CD4-positive, alpha-beta memory T cell (primary cell): ENCODE results near the gene NOX3. TPM values are rescaled to one million over a fixed set of nuclear protein-coding genes. Genes with fewer than 3 reads are reported as not detected.
A peak's percentile ranks its signal among the peaks of the same experiment; 100 is the strongest.

ENCODE experiments used
- CTCF ChIA-PET: fragments of 350-600 bp; sonication (Branson Sonifier 250); formaldehyde crosslinking; loops from one replicate; lab custom pipeline; 2021; ENCODE audit warnings: inconsistent platforms; ENCODE audit not compliant: partially characterized antibody; lab: Charles Lee
- POLR2A ChIA-PET: fragments of 350-600 bp; sonication (Branson Sonifier 250); formaldehyde crosslinking; loops from one replicate; lab custom pipeline; 2021; ENCODE audit not compliant: partially characterized antibody; lab: Charles Lee
- DNase-seq, 5 donors: peaks; one replicate each; pipeline versions ENCODE4 v3.0.0 to v3.0.0-alpha.2; 2020 to 2022; ENCODE audit warnings: mixed read lengths in 1 of 5
- H3K27ac ChIP-seq: one replicate; pipeline ENCODE4 v1.7.0; 2013; ENCODE audit warnings: low read depth, low read length
- H3K27me3 ChIP-seq: 2 replicates; pipeline ENCODE4 v1.7.0; 2013; ENCODE audit warnings: mild to moderate bottlenecking, low read length, moderate library complexity; ENCODE audit not compliant: insufficient read depth
- H3K36me3 ChIP-seq: 2 replicates; pipeline ENCODE4 v1.7.0; 2013; ENCODE audit warnings: mild to moderate bottlenecking, low read length, moderate library complexity; ENCODE audit not compliant: insufficient read depth
- H3K4me1 ChIP-seq: 2 replicates; pipeline ENCODE4 v1.7.0; 2013; ENCODE audit warnings: mild to moderate bottlenecking, low read length, moderate library complexity; ENCODE audit not compliant: insufficient read depth
- H3K4me3 ChIP-seq, 2 donors: one replicate each; pipeline ENCODE4 v1.7.0; 2013; ENCODE audit warnings: low read length in 2 of 2, mild to moderate bottlenecking in 1 of 2
- H3K9me3 ChIP-seq, 2 donors: one replicate each; pipeline ENCODE4 v1.7.0; 2013; ENCODE audit warnings: low read length in 2 of 2, control low read depth in 1 of 2; ENCODE audit not compliant: control insufficient read depth in 1 of 2
- H3K27ac Mint-ChIP-seq, 7 donors: one replicate each; pipeline ENCODE4 v1.8.0; 2020 to 2021; ENCODE audit warnings: mixed read lengths in 7 of 7, mild to moderate bottlenecking in 6 of 7, inconsistent platforms in 3 of 7, moderate library complexity in 3 of 7
- H3K27me3 Mint-ChIP-seq, 2 donors: one replicate each; pipeline ENCODE4 v1.8.0; 2020 to 2021; ENCODE audit warnings: mixed read lengths in 2 of 2
- H3K36me3 Mint-ChIP-seq, 2 donors: one replicate each; pipeline ENCODE4 v1.8.0; 2020 to 2021; ENCODE audit warnings: mixed read lengths in 2 of 2, inconsistent platforms in 1 of 2, mild to moderate bottlenecking in 1 of 2
- H3K4me1 Mint-ChIP-seq, 4 donors: one replicate each; pipeline ENCODE4 v1.8.0; 2020 to 2021; ENCODE audit warnings: mixed read lengths in 4 of 4, mild to moderate bottlenecking in 1 of 4
- H3K4me3 Mint-ChIP-seq, 8 donors: one replicate each; pipeline ENCODE4 v1.8.0; 2020 to 2021; ENCODE audit warnings: mixed read lengths in 8 of 8, mild to moderate bottlenecking in 7 of 8, moderate library complexity in 6 of 8, inconsistent platforms in 3 of 8
- H3K9me3 Mint-ChIP-seq, 8 donors: one replicate each; pipeline ENCODE4 v1.8.0; 2020 to 2021; ENCODE audit warnings: mixed read lengths in 8 of 8, mild to moderate bottlenecking in 5 of 8, inconsistent platforms in 3 of 8, moderate library complexity in 1 of 8
- intact Hi-C: fragments of 100-400 bp; cut with micrococcal nuclease; formaldehyde crosslinking; loops from one replicate; pipeline ENCODE4 v1.15.1; 2023
- polyA plus RNA-seq, 2 donors: library from polyadenylated mRNA; unstranded; fragments of 300-500 nt; fragmentation: Illumina TruSeq; gene quantifications; one replicate each; pipeline ENCODE4 v1.2.3, GENCODE V29; 2021
- total RNA-seq, 2 experiments: library from RNA; stranded (reverse); gene quantifications; one replicate each; pipeline ENCODE4 v1.2.3, GENCODE V29; 2021

Gene NOX3
- total and polyA plus RNA-seq, 4 experiments from 2014 or later, result not detected

GRCh38 chr6:155418017-155418761, 37.5 kb downstream of the NOX3 start:
- Mint-ChIP-seq H3K9me3 (no peaks in the 10 kb centered on the region), H3K4me1 (peaks cover 32 to 46% (median 39%) of the 10 kb centered on the region in 4 donors), H3K4me3 (peak overlapping the region; percentile 82 to 94 (median 88)), H3K36me3 (no peaks in the 10 kb centered on the region), H3K27me3 (no peaks in the 10 kb centered on the region), H3K27ac (peak overlapping the region; percentile 93 to 99 (median 98))
- Histone ChIP-seq H3K9me3 (no peaks in the 10 kb centered on the region), H3K36me3 (no peaks in the 10 kb centered on the region), H3K4me3 (peak overlapping the region in 1 of 2 donors; percentile 49), H3K27me3 (no peaks in the 10 kb centered on the region), H3K4me1 (peaks cover 34% of the 10 kb centered on the region), H3K27ac (peak overlapping the region; percentile 69)
- DNase-seq, result peak; percentile 56 to 86 (median 72)
- ChIA-PET CTCF (interaction anchor here (1.2 to 1.5 kb wide), 4 partner anchors 8 to 105 kb away, joined by 3 to 4 read pairs (median 4); no protein-coding TSS in a partner anchor), POLR2A (interaction anchor here (1.0 to 2.8 kb wide), 2 partner anchors 104 to 977 kb away, joined by 5 to 18 read pairs; partner anchors contain the start of gene TFB1M)
- intact Hi-C loops, result loop anchor here (1.0 to 10.0 kb wide), 2 partner anchors 104 to 243 kb away; partner anchors contain the start of gene TFB1M

- H3K9me3 Mint-ChIP-seq, result no peaks in the 10 kb centered on the region
- Histone ChIP-seq H3K27me3 (no peaks in the 10 kb centered on the region), H3K4me3 (no peak overlapping the region), H3K36me3 (no peaks in the 10 kb centered on the region), H3K4me1 (peaks cover 34% of the 10 kb centered on the region), H3K9me3 (no peaks in the 10 kb centered on the region), H3K27ac (peak overlapping the region; percentile 69)
- peak overlapping the region; percentile 37 to 94 (median 88) for H3K4me3 Mint-ChIP-seq
- no peak for DNase-seq
- ChIA-PET POLR2A (interaction anchor here (2.8 kb wide), 1 partner anchor 103 kb away, joined by 18 read pairs; the partner anchor contains the start of gene TFB1M), CTCF (interaction anchor here (1.3 kb wide), 1 partner anchor 104 kb away, joined by 3 read pairs; no protein-coding TSS in a partner anchor)
- H3K27ac Mint-ChIP-seq, result peak overlapping the region; percentile 93 to 99 (median 98)
- no peaks in the 10 kb centered on the region for H3K27me3 Mint-ChIP-seq
- peaks cover 32 to 46% (median 39%) of the 10 kb centered on the region in 4 donors for H3K4me1 Mint-ChIP-seq
- intact Hi-C loops, result loop anchor here (10.0 kb wide), 1 partner anchor 243 kb away; no protein-coding TSS in a partner anchor
- no peaks in the 10 kb centered on the region for H3K36me3 Mint-ChIP-seq
Observed at GRCh38 chr6:155417454-155417853, 38.2 kb downstream of the NOX3 start.

- no peak overlapping the region for H3K27ac ChIP-seq
- Mint-ChIP-seq H3K27ac (peak overlapping the region in 6 of 7 donors; percentile 4 to 81 (median 62)), H3K4me1 (peaks cover 32 to 42% (median 38%) of the 10 kb centered on the region in 4 donors), H3K4me3 (peak overlapping the region in 1 of 8 donors; percentile 61), H3K36me3 (no peaks in the 10 kb centered on the region), H3K27me3 (no peaks in the 10 kb centered on the region), H3K9me3 (no peaks in the 10 kb centered on the region)
- DNase-seq, result no peak
- H3K4me3 ChIP-seq, result no peak overlapping the region
- H3K27me3 ChIP-seq, result no peaks in the 10 kb centered on the region
- H3K9me3 ChIP-seq, result no peaks in the 10 kb centered on the region
- ChIA-PET CTCF (no interaction called here), POLR2A (interaction anchor here (1.1 kb wide), 1 partner anchor 101 kb away, joined by 3 read pairs; no protein-coding TSS in a partner anchor)
- H3K4me1 ChIP-seq, result peaks cover 34% of the 10 kb centered on the region
- intact Hi-C loops, result loop anchor here (10.0 kb wide), 1 partner anchor 241 kb away; no protein-coding TSS in a partner anchor
- H3K36me3 ChIP-seq, result no peaks in the 10 kb centered on the region
Observed at GRCh38 chr6:155415953-155416352, 39.7 kb downstream of the NOX3 start.

- no peak overlapping the region for H3K4me3 Mint-ChIP-seq
- H3K36me3 Mint-ChIP-seq, result no peaks in the 10 kb centered on the region
- Histone ChIP-seq H3K36me3 (no peaks in the 10 kb centered on the region), H3K4me1 (peaks cover 19% of the 10 kb centered on the region), H3K27me3 (no peaks in the 10 kb centered on the region), H3K9me3 (no peaks in the 10 kb centered on the region), H3K4me3 (no peak overlapping the region), H3K27ac (no peak overlapping the region)
- H3K27ac Mint-ChIP-seq, result no peak overlapping the region
- CTCF ChIA-PET, result interaction anchor here (0.7 kb wide), 1 partner anchor 11 kb away, joined by 3 read pairs; no protein-coding TSS in a partner anchor
- peaks cover 18 to 23% (median 22%) of the 10 kb centered on the region in 4 donors for H3K4me1 Mint-ChIP-seq
- H3K27me3 Mint-ChIP-seq, result no peaks in the 10 kb centered on the region
- H3K9me3 Mint-ChIP-seq, result no peaks in the 10 kb centered on the region
- intact Hi-C loops, result loop anchor here (10.0 kb wide), 1 partner anchor 239 kb away; no protein-coding TSS in a partner anchor
- DNase-seq, result no peak
- POLR2A ChIA-PET, result no interaction called here
Observed at GRCh38 chr6:155414049-155414448, 41.6 kb downstream of the NOX3 start.

- H3K27me3 ChIP-seq, result no peaks in the 10 kb centered on the region
- Mint-ChIP-seq H3K27ac (peak overlapping the region in 1 of 7 donors; percentile 3), H3K27me3 (no peaks in the 10 kb centered on the region), H3K9me3 (no peaks in the 10 kb centered on the region), H3K4me3 (no peak overlapping the region), H3K4me1 (peaks cover 4 to 6% (median 5%) of the 10 kb centered on the region in 4 donors), H3K36me3 (no peaks in the 10 kb centered on the region)
- no peaks in the 10 kb centered on the region for H3K9me3 ChIP-seq
- H3K27ac ChIP-seq, result no peak overlapping the region
- ChIA-PET POLR2A (no interaction called here), CTCF (no interaction called here)
- peaks cover 3% of the 10 kb centered on the region for H3K4me1 ChIP-seq
- H3K4me3 ChIP-seq, result no peak overlapping the region
- intact Hi-C loops, result loop anchor here (10.0 kb wide), 1 partner anchor 238 kb away; no protein-coding TSS in a partner anchor
- H3K36me3 ChIP-seq, result no peaks in the 10 kb centered on the region
- DNase-seq, result no peak
Observed at GRCh38 chr6:155412335-155412734, 43.3 kb downstream of the NOX3 start.

- Mint-ChIP-seq H3K9me3 (no peaks in the 10 kb centered on the region), H3K36me3 (no peaks in the 10 kb centered on the region), H3K27me3 (no peaks in the 10 kb centered on the region), H3K4me3 (no peak overlapping the region), H3K27ac (no peak overlapping the region), H3K4me1 (peaks cover 0 to 2% (median 0%) of the 10 kb centered on the region in 4 donors)
- no peak overlapping the region for H3K27ac ChIP-seq
- no peaks in the 10 kb centered on the region for H3K27me3 ChIP-seq
- H3K9me3 ChIP-seq, result no peaks in the 10 kb centered on the region
- intact Hi-C loops, result loop anchor here (10.0 kb wide), 1 partner anchor 237 kb away; no protein-coding TSS in a partner anchor
- POLR2A ChIA-PET, result interaction anchor here (0.9 kb wide), 1 partner anchor 1367 kb away, joined by 3 read pairs; no protein-coding TSS in a partner anchor
- no peak overlapping the region for H3K4me3 ChIP-seq
- H3K4me1 ChIP-seq, result no peaks in the 10 kb centered on the region
- CTCF ChIA-PET, result interaction anchor here (1.2 to 1.8 kb wide), 2 partner anchors 7 to 9 kb away, joined by 4 read pairs; no protein-coding TSS in a partner anchor
- no peaks in the 10 kb centered on the region for H3K36me3 ChIP-seq
- no peak for DNase-seq
Observed at GRCh38 chr6:155411154-155412052, 44.2 kb downstream of the NOX3 start.
